ENCODE measurements around the gene CD9. TPM values are rescaled to one million over a fixed set of nuclear protein-coding genes. Genes with fewer than 3 reads are reported as not detected.

Gene CD9
- total and polyA plus RNA-seq, 2 of the 8 experiments (the other 6 are each of a cell fraction or from before 2014, with no cell fraction given) = 168 to 319 TPM

DNA sequence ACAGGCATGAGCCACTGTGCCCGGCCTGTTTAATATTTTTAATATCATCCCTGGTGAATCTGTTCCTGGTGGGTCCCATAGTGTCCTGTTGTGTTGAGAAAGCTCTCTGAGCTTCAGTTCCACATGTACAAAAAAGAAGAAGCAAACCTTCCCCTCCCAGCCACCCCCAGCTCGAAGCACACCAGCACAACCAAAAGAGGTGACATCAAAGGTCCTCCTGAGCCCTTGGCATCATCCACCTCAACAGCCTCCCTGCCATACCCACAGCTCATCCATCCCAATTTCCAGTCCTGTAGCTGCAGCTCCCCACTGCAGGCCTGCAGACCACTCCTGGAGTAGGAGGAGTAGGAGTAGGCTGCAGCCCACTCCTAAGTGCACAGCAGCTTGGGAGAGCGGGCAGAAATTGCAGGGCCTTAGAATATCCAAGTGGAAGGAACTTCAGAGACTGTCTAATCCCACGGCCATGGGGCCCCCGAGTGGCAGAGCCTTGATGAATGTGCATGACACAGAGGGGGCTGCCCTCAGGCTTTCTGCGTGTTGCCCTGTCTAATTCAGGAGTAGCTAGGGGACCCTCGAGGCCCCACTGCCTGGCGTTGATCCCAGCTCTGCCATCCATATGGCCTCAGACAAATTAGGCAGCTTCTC, 36.7 kb upstream of the CD9 start (continued):
- TF ChIP-seq, protein P1, sequence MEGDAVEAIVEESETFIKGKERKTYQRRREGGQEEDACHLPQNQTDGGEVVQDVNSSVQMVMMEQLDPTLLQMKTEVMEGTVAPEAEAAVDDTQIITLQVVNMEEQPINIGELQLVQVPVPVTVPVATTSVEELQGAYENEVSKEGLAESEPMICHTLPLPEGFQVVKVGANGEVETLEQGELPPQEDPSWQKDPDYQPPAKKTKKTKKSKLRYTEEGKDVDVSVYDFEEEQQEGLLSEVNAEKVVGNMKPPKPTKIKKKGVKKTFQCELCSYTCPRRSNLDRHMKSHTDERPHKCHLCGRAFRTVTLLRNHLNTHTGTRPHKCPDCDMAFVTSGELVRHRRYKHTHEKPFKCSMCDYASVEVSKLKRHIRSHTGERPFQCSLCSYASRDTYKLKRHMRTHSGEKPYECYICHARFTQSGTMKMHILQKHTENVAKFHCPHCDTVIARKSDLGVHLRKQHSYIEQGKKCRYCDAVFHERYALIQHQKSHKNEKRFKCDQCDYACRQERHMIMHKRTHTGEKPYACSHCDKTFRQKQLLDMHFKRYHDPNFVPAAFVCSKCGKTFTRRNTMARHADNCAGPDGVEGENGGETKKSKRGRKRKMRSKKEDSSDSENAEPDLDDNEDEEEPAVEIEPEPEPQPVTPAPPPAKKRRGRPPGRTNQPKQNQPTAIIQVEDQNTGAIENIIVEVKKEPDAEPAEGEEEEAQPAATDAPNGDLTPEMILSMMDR (IDR thresholded peaks at IDR 0.05; ENCODE audit: control extremely low read depth in 1 of 3, insufficient read depth in 1 of 3, low read depth in 1 of 3, low read length in 3 of 3) = no peak
- no peak for TF ChIP-seq CHD2 (IDR thresholded peaks at IDR 0.05; ENCODE audit: low read length)
- no peak for TF ChIP-seq CBX5 (IDR thresholded peaks at IDR 0.05; ENCODE audit: low read depth, low read length)
- no peak for TF ChIP-seq PHF8 (conservative IDR thresholded peaks at IDR 0.05; ENCODE audit: low read depth, low read length)
- TF ChIP-seq KDM1A (IDR thresholded peaks at IDR 0.05; ENCODE audit: borderline replicate concordance, low read length) = no peak
- TF ChIP-seq SAP30 (IDR thresholded peaks at IDR 0.05; ENCODE audit: insufficient read depth, insufficient replicate concordance, low read length) = no peak
- no peak for TF ChIP-seq CREB1 (IDR thresholded peaks at IDR 0.05)
- TF ChIP-seq CHD1 (IDR thresholded peaks at IDR 0.05; ENCODE audit: low read depth, low read length) = no peak

All from H1 (cell line).